ENCODE measurements around the gene ACTRT2. TPM values are rescaled to one million over a fixed set of nuclear protein-coding genes. Genes with fewer than 3 reads are reported as not detected.

ACTRT2 gene
- total and polyA plus RNA-seq, 2 of the 8 experiments (the other 6 are each of a cell fraction or from before 2014, with no cell fraction given): not detected

GRCh38 chr1:3015269-3015635, 6.0 kb upstream of the ACTRT2 start (continued):
- TF ChIP-seq CHD7 (IDR thresholded peaks at IDR 0.05; ENCODE audit: insufficient replicate concordance, low read length): no peak
- no peak for TF ChIP-seq SIX5 (IDR thresholded peaks at IDR 0.05; ENCODE audit: low read depth, low read length)
- TF ChIP-seq CTBP2 (IDR thresholded peaks at IDR 0.05; ENCODE audit: borderline replicate concordance, insufficient read depth, insufficient read length, low read length): no peak
- TF ChIP-seq TEAD4 (IDR thresholded peaks at IDR 0.05; ENCODE audit: low read depth, low read length): no peak
- no peak for TF ChIP-seq FOSL1 (IDR thresholded peaks at IDR 0.05; ENCODE audit: insufficient read depth, low read depth, low read length)
- no peak for TF ChIP-seq ATF3 (IDR thresholded peaks at IDR 0.05; ENCODE audit: insufficient read depth, low read depth, low read length)
- TF ChIP-seq CEBPB (IDR thresholded peaks at IDR 0.05; ENCODE audit: low read depth, low read length): no peak
- no peak for TF ChIP-seq ZNF274 (IDR thresholded peaks at IDR 0.05; ENCODE audit: borderline replicate concordance, extremely low read depth, low read length)
- no peak for TF ChIP-seq ASH2L (IDR thresholded peaks at IDR 0.05; ENCODE audit: low read length)
- no peak for TF ChIP-seq POLR2AphosphoS5 (IDR thresholded peaks at IDR 0.05; ENCODE audit: low read depth, low read length)

Measured in H1 (cell line).